MG63 (cell line): ENCODE measurements around the gene RNF144A. TPM values are rescaled to one million over a fixed set of nuclear protein-coding genes. Genes with fewer than 3 reads are reported as not detected.

ENCODE experiments used
- DNase-seq: peaks from one replicate; pipeline ENCODE4 v3.0.0-alpha.2; 2020
- H3K27me3 ChIP-seq: fragments of 250-450 bp; sonication (Bioruptor Pico); 2 replicates; pipeline ENCODE4 v1.5.1; 2020; ENCODE audit warnings: mild to moderate bottlenecking, moderate library complexity
- H3K36me3 ChIP-seq: fragments of 250-450 bp; sonication (Bioruptor Pico); 2 replicates; pipeline ENCODE4 v1.5.1; 2020; ENCODE audit warnings: mild to moderate bottlenecking, moderate library complexity
- H3K4me3 ChIP-seq: fragments of 250-450 bp; sonication (Bioruptor Pico); 2 replicates; pipeline ENCODE4 v1.5.1; 2020; ENCODE audit warnings: mild to moderate bottlenecking, moderate library complexity
- H3K9me3 ChIP-seq: fragments of 250-450 bp; sonication (Bioruptor Pico); 2 replicates; pipeline ENCODE4 v1.5.1; 2020; ENCODE audit warnings: mild to moderate bottlenecking, moderate library complexity
- total RNA-seq: library from RNA; depleted of rRNA; stranded (reverse); fragments of >200 nt; shearing (Covaris generic); gene quantifications from 2 replicates; pipeline ENCODE4 v1.2.3, GENCODE V29; 2014; ENCODE audit warnings: low replicate concordance

The RNF144A gene
- total RNA-seq, 1 experiment from 2014 or later, result 1.1 TPM

DNA sequence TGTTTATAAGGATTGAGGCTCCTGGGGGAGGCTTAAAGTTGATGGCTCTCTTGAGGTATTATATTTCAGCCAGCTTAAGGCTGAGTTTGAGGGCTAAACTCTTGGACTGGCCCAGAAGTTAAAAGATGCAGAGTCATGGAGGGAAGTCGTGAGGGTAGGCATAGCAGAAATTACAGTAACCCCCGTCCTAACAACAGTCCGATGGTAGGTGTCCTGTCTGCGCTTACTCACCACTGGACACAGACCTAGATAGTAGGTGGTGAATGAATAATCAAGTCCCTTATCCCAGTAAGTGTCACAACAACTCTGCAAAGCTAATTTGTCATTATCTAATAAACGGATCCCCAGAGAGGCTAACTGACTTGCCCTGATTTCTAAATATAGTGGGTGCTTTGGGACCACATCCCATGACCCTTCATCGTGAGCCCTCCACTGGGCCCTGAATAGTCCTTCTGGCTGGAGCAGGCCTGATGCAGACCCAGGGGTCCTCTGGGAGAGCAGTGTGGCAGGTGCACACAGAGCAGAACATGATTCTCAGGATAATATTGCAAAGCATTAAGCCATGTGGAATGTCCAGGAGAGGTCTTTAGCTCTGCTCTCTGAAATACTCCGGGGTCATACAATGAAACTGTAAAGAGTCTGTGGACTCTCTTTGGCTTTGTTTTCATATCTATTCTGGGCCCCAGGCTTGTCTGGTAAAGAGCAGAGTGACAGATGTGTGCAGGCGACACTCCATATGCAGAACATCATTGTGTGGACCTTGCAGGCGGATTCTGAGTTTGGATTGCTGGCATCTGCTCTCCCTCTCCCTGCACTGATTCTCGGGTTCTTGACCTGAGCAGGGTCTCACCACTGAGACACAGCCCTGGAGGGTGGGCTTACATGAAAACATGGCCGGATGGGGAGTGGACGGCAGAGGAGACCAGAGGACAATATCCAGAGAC lies 98.1 kb downstream of the RNF144A start:
- Histone ChIP-seq H3K9me3 (no peaks in the 10 kb centered on the region), H3K4me3 (no peak overlapping the region), H3K36me3 (no peaks in the 10 kb centered on the region), H3K27me3 (no peaks in the 10 kb centered on the region)
- DNase-seq, result no peak

DNA sequence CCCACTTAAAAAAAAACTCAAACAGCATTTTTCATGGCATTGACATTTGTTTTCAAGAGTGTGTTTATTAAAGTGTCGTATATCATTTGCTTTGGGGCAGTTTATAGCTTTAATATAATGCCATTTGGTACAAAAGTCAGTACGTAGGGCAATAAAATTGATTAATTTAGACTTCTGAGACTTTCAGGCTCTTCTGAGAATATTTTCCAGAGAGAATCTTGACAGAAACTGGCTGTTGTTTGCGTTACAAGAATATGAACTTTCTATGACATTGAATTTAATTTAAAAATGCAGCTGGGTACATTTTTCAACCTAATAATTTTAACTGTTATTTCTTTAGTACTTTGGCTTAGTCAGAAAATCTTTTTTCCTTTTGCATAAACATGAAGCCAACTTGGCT lies 98.9 kb downstream of the RNF144A start:
- no peak for DNase-seq
- no peaks in the 10 kb centered on the region for H3K27me3 ChIP-seq
- H3K4me3 ChIP-seq, result no peak overlapping the region
- H3K9me3 ChIP-seq, result no peaks in the 10 kb centered on the region
- no peaks in the 10 kb centered on the region for H3K36me3 ChIP-seq

DNA sequence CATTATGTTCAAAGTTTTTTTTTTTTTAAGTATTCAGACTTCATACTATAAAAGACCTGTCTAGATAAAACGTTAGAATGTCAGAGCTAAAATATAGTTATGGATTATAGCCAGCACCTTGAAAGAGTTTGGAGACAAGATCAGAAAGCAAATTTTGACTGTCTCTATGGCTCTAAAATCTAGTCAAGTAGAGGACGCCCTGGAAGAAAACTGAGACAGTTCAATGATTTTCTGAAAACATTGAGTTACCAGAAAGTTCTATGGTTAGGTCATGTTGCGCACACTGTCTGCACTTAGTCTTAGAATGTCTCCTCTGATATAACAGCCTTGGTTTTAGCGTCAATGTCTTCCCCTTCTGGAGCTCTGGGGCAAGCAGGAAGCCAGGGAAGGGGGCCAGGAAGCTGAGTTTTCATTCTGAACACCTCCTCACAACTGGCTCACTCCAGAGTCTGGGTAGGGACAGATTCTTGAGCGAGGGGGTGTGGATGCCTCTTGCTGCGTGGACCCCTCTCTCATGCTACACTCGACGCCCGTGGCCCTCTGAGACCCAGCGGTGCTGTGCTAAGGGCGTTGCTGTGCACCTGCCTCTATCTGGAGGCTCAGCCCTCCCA lies 99.5 kb downstream of the RNF144A start:
- Histone ChIP-seq H3K27me3 (no peaks in the 10 kb centered on the region), H3K36me3 (no peaks in the 10 kb centered on the region), H3K9me3 (no peaks in the 10 kb centered on the region), H3K4me3 (no peak overlapping the region)
- no peak for DNase-seq

DNA sequence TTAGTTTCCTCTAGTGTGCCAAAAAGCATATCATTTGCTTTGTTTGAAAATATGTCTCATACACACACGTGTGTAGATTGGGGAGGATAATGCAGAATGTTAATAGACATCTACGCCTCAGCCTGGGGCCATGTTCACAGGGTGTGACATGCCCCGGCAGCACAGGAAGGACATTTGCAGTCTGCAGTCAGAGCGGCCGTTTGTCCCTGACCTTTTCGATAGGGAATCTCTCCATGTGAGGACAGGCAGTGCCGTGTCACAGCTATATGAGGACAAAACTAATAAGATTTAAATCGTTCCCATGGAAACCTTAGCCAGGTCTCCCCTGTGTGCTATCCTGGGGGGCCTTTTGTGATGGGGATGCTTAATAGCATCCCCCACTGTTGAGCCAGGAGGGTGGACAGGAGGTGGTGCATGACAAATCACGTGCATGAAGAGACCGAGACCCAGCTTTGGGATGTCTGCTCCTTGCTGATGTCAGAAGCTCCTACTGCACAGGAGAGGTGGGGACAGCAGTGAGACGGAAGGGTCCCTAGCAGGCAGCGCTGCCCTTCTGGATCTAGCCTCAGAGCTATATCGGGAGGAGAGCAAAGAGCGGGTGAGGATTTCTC lies 100.6 kb downstream of the RNF144A start:
- Histone ChIP-seq H3K27me3 (no peaks in the 10 kb centered on the region), H3K36me3 (no peaks in the 10 kb centered on the region), H3K4me3 (no peak overlapping the region), H3K9me3 (no peaks in the 10 kb centered on the region)
- no peak for DNase-seq

DNA sequence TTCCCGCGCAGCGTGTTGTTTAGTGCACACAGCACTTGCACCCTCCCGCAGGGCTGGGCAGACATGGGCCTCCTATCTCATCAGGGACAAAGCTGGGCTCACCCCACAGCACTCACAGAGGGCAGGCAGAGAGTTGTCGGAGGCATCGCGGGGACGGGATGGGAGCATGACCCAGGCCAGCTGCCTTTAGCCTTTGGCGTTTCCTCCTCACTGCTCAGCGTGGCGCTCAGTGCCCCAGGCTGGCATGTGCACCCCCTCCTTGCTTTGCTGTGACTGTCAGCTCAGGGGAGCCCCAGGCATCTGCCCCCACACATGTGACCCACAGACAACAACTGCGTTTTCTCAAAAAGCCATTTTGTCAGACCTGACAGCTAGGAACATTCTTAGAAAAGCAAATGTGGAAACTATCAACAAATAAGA lies 101.1 kb downstream of the RNF144A start:
- H3K4me3 ChIP-seq, result no peak overlapping the region
- no peaks in the 10 kb centered on the region for H3K27me3 ChIP-seq
- H3K36me3 ChIP-seq, result no peaks in the 10 kb centered on the region
- H3K9me3 ChIP-seq, result no peaks in the 10 kb centered on the region
- DNase-seq, result no peak

DNA sequence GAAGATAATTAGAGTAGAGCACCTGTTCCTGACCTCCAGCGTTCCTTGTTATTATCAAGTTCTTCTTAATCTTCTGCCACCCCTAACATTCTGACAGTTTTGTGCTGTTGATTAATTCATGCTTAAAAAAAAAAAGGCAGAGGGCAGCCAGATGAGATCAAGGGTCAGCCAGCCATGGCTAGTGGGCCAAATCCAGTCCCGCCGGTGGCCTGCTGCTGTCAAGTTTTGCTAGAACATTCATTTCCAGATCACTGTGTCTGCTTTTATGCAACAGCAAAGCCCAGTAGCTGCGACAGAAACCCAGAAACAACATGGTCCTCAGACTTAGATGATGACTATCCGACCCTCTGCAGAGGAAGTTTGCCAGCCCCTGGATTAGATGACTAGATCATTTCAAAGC lies 101.6 kb downstream of the RNF144A start:
- H3K27me3 ChIP-seq, result no peaks in the 10 kb centered on the region
- H3K4me3 ChIP-seq, result no peak overlapping the region
- no peak for DNase-seq
- no peaks in the 10 kb centered on the region for H3K9me3 ChIP-seq
- H3K36me3 ChIP-seq, result no peaks in the 10 kb centered on the region

DNA sequence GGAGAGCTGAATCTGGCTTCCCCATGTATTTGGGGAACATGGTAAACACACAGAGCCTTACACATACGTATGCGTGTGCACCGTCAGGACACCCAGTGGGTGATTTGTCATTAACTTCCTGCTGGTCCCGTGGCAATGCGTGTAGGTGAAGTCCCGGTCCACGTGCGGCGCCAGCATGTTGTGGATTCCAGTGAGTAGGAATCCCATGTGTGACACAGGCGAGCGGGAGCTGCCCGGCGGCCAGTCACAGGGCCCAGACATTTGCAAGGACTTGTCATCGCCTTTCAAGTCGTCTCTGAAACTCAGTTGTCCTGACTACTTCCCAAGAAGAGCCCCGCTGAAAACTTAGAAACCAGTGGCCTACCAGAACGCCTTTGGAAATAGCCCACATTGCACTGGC lies 102.0 kb downstream of the RNF144A start:
- DNase-seq, result no peak
- Histone ChIP-seq H3K9me3 (no peaks in the 10 kb centered on the region), H3K36me3 (no peaks in the 10 kb centered on the region), H3K4me3 (no peak overlapping the region), H3K27me3 (no peaks in the 10 kb centered on the region)

DNA sequence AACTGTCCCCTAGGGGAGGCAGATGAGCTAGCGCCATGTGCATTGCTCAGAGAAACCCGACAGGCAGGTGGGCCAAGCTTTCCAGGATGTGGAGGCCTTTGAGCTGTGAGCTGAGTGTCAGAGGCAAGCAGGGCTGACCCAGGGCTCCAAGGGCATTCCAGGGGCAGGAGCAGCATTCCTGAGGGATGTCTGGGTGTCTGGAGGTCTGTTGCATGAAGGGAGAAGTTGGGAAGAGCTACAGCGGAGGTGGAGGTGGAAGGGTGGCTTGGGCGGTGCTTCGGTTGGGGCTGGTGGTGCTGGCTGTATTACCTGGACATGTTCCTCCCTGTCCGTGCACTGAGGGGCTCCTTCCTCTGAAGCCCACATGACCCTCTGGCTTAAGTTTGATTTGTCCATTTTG lies 102.8 kb downstream of the RNF144A start:
- no peak overlapping the region for H3K4me3 ChIP-seq
- H3K27me3 ChIP-seq, result no peaks in the 10 kb centered on the region
- no peak for DNase-seq
- H3K36me3 ChIP-seq, result no peaks in the 10 kb centered on the region
- H3K9me3 ChIP-seq, result no peaks in the 10 kb centered on the region

DNA sequence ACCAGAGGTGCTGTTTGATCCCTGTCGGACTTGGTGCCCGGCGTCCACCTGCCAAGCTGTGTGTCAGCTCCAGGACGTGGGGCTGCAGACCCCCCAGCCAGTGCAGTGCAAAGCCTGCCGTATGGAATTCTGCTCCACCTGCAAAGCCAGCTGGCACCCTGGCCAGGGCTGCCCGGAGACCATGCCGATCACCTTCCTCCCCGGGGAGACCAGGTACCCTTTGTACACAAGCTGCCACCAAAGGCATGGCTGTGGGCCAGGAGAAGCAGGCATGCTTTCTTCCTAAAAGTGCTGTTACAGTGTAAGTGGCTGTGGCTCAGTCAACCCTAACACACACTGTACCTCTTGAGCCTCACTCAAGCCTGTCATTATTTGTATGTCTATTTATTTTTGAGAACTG lies 103.3 kb downstream of the RNF144A start:
- Histone ChIP-seq H3K9me3 (no peaks in the 10 kb centered on the region), H3K27me3 (no peaks in the 10 kb centered on the region), H3K4me3 (no peak overlapping the region), H3K36me3 (no peaks in the 10 kb centered on the region)
- DNase-seq, result no peak

DNA sequence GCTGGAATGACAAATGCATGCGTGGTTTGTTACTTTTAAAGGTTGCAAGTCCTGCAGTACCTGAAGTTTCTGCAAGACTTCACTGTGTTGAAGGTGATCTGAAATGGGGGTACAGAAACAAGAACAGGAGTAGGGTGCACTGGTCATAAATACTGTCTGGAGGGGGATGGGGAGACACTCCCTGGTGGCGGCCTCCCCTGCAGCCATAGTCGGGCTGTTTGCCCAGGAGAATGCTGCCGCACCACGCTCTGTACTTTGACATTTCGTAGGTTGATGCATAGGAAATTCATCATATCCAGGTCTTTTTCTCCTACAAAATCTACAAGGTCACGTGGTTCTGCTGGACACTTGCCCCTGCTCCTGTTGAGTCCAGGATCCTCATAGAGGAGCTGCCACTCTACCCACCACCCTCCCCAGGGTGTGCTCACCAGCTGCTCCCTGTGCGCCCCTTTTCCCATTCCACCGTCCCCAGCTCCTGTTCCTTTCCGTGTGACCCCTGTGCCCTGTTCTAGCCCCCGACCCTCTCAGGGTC lies 103.8 kb downstream of the RNF144A start:
- no peak overlapping the region for H3K4me3 ChIP-seq

DNA sequence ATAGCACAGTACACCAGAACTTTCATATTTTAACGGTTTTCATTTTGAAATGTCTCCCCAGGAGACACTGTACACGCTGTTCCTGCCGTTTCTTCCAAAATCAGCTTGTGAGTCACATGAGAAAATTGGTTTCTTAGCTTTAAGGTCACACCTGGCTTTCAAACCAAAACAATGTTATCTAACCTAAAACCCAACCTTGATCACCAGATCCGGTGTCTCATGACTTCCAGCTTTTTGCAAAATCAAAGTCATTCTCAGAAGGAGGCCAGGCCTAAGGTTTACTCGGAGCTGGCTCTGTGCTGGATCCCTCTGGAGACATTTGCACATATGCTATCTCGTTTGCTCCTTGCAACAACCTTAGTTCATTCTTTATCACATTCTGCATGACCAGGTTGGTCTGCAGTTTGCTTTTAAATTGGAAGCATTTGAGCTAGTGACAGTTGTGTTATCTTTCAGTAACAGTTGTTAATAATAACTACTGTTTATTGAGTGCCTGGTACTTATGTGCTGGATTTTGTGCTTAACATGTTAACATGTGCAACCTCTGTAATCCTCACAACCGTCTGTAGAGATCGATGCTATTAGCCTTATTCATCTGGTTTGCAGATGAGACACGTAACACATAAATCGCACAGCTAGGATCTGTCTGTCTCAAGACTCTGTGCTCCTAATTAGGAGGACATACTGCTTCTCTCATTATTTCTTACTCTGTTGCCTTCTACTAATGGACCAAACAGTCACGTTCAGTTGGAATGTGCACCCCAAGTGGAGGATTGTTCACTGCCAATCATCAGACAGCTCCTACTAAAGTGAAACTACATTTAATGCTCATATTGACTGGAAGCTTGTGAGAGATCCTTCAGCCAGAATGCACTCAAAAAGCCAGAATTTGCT lies 105.5 kb downstream of the RNF144A start:
- DNase-seq, result no peak
- no peak overlapping the region for H3K4me3 ChIP-seq
- no peaks in the 10 kb centered on the region for H3K36me3 ChIP-seq
- no peaks in the 10 kb centered on the region for H3K27me3 ChIP-seq
- no peaks in the 10 kb centered on the region for H3K9me3 ChIP-seq

More for the DNA sequence above, 103.8 kb downstream of the RNF144A start:
- no peak for DNase-seq
- Histone ChIP-seq H3K36me3 (no peaks in the 10 kb centered on the region), H3K27me3 (no peaks in the 10 kb centered on the region), H3K9me3 (no peaks in the 10 kb centered on the region)

DNA sequence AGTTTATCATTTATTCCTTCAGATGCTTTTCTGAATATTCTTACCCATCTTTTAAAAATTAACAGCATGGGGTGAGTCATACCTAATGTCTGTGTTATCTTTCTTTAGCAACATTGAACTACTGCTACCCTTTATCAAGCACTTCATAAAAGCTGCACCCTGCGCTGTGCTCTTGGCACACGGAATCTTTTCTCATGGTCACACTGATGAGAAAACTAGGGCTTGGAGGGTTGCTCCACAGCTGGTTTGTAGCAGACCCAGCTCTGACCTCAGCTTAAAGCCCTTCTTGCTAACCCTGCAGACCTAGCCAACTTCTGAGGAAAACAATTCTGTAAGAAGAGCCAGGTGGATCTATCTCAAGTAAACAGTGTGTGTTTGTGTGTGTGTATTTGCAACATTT lies 106.3 kb downstream of the RNF144A start:
- Histone ChIP-seq H3K36me3 (no peaks in the 10 kb centered on the region), H3K9me3 (no peaks in the 10 kb centered on the region), H3K4me3 (no peak overlapping the region), H3K27me3 (no peaks in the 10 kb centered on the region)
- DNase-seq, result no peak

DNA sequence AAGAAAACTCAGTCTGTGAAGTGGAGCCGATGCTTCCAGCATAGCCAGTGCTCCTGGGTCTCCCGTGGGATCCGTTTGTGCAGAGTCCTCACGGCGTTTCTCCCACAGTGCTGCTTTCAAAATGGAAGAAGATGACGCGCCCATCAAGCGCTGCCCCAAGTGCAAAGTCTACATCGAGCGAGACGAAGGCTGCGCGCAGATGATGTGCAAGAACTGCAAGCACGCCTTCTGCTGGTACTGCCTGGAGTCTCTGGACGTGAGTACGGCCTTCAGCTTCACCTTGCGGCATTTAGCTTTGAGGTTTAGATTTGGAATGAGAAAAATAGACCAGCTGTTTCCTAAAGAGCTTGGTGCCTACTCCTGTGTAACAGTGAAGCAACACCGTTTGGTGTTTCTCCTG lies 107.0 kb downstream of the RNF144A start:
- DNase-seq, result no peak
- no peaks in the 10 kb centered on the region for H3K36me3 ChIP-seq
- H3K9me3 ChIP-seq, result no peaks in the 10 kb centered on the region
- H3K27me3 ChIP-seq, result no peaks in the 10 kb centered on the region
- H3K4me3 ChIP-seq, result no peak overlapping the region

DNA sequence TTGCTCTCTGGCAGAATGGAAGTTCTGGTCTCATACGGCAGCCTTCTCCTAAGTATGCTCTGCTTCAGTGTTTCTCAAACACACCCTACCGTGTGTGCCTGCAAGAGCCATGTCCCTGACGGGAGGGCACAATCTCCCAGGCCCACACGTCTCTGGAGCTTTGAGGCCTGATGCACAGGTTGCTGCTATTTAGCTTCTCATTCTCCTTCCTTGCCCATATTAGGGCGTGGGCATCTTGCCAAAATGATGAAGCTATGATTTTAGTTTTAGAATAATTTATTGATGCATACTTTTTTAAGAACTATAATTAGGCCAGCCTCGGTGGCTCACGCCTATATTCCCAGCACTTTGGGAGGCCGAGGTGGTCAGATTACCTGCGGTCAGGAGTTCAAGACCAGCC lies 107.9 kb downstream of the RNF144A start:
- no peaks in the 10 kb centered on the region for H3K36me3 ChIP-seq
- H3K9me3 ChIP-seq, result no peaks in the 10 kb centered on the region
- H3K27me3 ChIP-seq, result no peaks in the 10 kb centered on the region
- no peak overlapping the region for H3K4me3 ChIP-seq
- DNase-seq, result no peak

DNA sequence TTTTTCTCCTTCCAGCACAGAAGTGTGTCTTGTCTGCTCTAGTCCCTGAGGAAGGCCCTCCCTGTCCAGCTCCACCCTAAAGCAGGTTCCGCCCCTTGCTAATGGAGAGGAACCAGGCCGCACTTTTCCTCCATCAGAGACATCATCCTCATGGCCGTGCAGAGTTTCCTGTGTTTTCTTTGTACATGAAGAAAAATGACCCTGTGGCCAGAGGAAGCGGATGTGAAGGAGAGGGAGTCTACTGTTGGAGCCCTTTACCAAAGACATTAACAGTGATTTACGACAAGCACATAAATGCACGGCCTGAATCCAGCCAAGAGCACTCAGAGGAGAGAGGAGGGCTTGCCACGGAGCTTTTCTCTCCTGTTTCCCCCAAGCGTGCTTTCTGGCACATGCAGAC lies 109.5 kb downstream of the RNF144A start:
- Histone ChIP-seq H3K27me3 (no peaks in the 10 kb centered on the region), H3K36me3 (no peaks in the 10 kb centered on the region), H3K4me3 (no peak overlapping the region), H3K9me3 (no peaks in the 10 kb centered on the region)
- no peak for DNase-seq

DNA sequence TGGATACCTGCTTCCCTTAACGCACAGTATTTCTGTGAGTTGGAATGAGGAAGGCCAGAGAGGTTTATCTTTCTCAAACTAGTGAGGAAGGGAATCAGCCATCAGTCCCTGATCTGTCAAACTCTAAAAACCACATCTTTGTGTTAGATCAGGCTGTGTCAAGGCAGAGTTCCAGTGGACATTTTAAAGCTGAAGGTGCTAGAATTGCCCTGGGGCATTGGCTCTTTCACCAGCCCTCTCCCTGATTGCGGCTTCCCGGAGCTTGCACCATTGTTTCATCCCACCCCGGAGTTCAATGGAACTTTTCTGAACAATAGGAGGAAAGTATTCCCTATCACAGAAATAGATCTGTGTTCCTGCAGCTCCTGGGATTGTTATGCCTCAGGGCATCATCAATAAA lies 110.2 kb downstream of the RNF144A start:
- DNase-seq, result no peak
- Histone ChIP-seq H3K36me3 (no peaks in the 10 kb centered on the region), H3K27me3 (no peaks in the 10 kb centered on the region), H3K9me3 (no peaks in the 10 kb centered on the region), H3K4me3 (no peak overlapping the region)
